Type B pancreatic cell (in vitro differentiated cells): ENCODE data around the gene ZC3H15. TPM values are rescaled to one million over a fixed set of nuclear protein-coding genes. Genes with fewer than 3 reads are reported as not detected.

Experiments used
- DNase-seq: peaks from one replicate; pipeline ENCODE4 v3.0.0; 2021; ENCODE audit warnings: mixed read lengths; ENCODE audit not compliant: unreplicated experiment; ENCODE audit errors: extremely low spot score
- H3K27ac Mint-ChIP-seq: 2 replicates; pipeline ENCODE4 v1.8.0; 2021; ENCODE audit warnings: mild to moderate bottlenecking, mixed read lengths
- H3K27me3 Mint-ChIP-seq: 2 replicates; pipeline ENCODE4 v1.8.0; 2021; ENCODE audit warnings: mixed read lengths
- H3K36me3 Mint-ChIP-seq: 2 replicates; pipeline ENCODE4 v1.8.0; 2021; ENCODE audit warnings: mixed read lengths
- H3K4me1 Mint-ChIP-seq: one replicate; pipeline ENCODE4 v1.8.0; 2021; ENCODE audit warnings: mixed read lengths; ENCODE audit not compliant: unreplicated experiment
- H3K4me3 Mint-ChIP-seq: 2 replicates; pipeline ENCODE4 v1.8.0; 2021; ENCODE audit warnings: mild to moderate bottlenecking, mixed read lengths
- H3K9me3 Mint-ChIP-seq: 2 replicates; pipeline ENCODE4 v1.8.0; 2021; ENCODE audit warnings: mixed read lengths
- total RNA-seq: library from RNA; stranded (reverse); gene quantifications from 2 replicates; pipeline ENCODE4 v1.2.1, GENCODE V29; 2021; ENCODE audit warnings: low replicate concordance
- TF ChIP-seq, protein P1 (sequence below): fragments of 200-600 bp; sonication (generic); conservative IDR thresholded peaks from 2 replicates; pipeline ENCODE4 v1.5.0; 2021; ENCODE audit warnings: antibody characterized with exemption, mild to moderate bottlenecking

The ZC3H15 gene
- total RNA-seq, 1 donor from 2014 or later, result 67.2 TPM

DNA sequence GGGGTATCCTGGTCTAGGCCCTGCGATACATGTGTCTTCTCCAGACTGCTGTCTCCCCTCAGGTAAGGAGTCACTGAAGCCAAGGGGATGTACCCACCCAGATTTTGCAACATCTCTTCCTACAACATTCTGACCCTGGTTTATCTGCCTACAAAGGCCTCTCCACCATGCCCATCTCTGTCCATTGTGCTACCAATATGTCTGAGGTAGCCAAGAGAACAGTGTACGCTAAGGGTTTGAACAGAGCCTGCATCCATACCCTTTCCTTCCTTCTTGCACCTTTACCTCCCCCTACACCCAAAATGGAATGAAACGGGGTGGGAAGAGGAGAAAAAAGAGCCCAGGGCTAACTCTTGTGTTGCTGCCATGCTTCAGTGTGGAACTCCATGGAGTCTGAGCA lies 11.9 kb downstream of the ZC3H15 start:
- H3K4me3 Mint-ChIP-seq, result no peak overlapping the region
- DNase-seq, result no peak
- H3K27ac Mint-ChIP-seq, result no peak overlapping the region
- H3K27me3 Mint-ChIP-seq, result no peaks in the 10 kb centered on the region
- peaks cover 25% of the 10 kb centered on the region for H3K36me3 Mint-ChIP-seq
- H3K9me3 Mint-ChIP-seq, result no peaks in the 10 kb centered on the region
- peaks cover 10% of the 10 kb centered on the region for H3K4me1 Mint-ChIP-seq
- TF ChIP-seq, protein P1, sequence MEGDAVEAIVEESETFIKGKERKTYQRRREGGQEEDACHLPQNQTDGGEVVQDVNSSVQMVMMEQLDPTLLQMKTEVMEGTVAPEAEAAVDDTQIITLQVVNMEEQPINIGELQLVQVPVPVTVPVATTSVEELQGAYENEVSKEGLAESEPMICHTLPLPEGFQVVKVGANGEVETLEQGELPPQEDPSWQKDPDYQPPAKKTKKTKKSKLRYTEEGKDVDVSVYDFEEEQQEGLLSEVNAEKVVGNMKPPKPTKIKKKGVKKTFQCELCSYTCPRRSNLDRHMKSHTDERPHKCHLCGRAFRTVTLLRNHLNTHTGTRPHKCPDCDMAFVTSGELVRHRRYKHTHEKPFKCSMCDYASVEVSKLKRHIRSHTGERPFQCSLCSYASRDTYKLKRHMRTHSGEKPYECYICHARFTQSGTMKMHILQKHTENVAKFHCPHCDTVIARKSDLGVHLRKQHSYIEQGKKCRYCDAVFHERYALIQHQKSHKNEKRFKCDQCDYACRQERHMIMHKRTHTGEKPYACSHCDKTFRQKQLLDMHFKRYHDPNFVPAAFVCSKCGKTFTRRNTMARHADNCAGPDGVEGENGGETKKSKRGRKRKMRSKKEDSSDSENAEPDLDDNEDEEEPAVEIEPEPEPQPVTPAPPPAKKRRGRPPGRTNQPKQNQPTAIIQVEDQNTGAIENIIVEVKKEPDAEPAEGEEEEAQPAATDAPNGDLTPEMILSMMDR, result no peak

DNA sequence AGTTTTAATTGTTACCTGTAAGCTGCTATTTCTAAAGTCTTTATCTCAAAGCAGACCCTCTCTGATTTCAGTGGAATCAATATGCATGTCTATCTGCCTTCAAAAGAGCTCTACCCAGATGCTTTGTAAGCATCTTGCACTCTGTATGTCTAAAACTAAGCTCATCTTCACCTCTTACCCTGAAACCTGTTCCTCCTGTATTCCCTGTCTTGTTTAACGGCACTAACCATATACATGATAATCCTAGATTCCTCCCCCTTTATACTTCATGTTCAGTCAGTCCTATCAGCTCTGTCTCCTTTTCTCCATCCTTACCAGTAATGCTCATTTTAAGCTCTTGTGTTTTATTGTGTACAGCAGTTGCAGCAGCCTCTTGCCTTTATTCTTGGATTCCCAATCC lies 12.8 kb downstream of the ZC3H15 start:
- H3K9me3 Mint-ChIP-seq, result no peaks in the 10 kb centered on the region
- peaks cover 27% of the 10 kb centered on the region for H3K36me3 Mint-ChIP-seq
- TF ChIP-seq, protein P1, result no peak
- no peaks in the 10 kb centered on the region for H3K27me3 Mint-ChIP-seq
- peak overlapping the region; percentile 14 for H3K27ac Mint-ChIP-seq
- H3K4me3 Mint-ChIP-seq, result peak overlapping the region; percentile 37
- no peak for DNase-seq
- peaks cover 8% of the 10 kb centered on the region for H3K4me1 Mint-ChIP-seq

- Mint-ChIP-seq H3K4me1 (peaks cover 8% of the 10 kb centered on the region), H3K9me3 (no peaks in the 10 kb centered on the region), H3K27me3 (no peaks in the 10 kb centered on the region), H3K4me3 (no peak overlapping the region), H3K27ac (peak overlapping the region; percentile 44), H3K36me3 (peaks cover 43% of the 10 kb centered on the region)
- DNase-seq, result no peak
- TF ChIP-seq, protein P1, result peak; percentile 79
Observed at GRCh38 chr2:186503827-186504606, 18.0 kb downstream of the ZC3H15 start.

GRCh38 chr2:186508263-186508662 lies 22.2 kb downstream of the ZC3H15 start:
- Mint-ChIP-seq H3K36me3 (peaks cover 35% of the 10 kb centered on the region), H3K9me3 (no peaks in the 10 kb centered on the region)

DNA sequence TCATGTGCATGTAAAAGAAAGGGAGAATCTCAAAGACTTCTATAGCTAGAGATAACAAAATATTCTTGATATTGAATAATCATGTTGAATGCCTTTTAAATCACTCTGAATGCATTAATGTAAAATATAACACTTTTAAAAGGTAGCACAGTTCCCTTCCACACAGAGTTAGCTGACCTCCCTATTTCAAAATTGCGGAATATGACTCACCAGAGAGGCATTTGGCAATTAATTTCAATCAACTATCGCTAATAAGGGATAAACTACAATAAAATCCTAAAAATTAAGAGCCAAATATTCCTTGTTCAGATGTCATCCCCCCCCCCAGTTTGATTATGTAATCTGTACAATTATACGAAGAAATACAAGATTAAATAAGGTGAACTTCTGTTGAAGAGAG lies 29.3 kb downstream of the ZC3H15 start:
- peaks cover 9% of the 10 kb centered on the region for H3K4me1 Mint-ChIP-seq
- H3K36me3 Mint-ChIP-seq, result peaks cover 26% of the 10 kb centered on the region
- TF ChIP-seq, protein P1, result no peak
- no peak overlapping the region for H3K4me3 Mint-ChIP-seq
- H3K9me3 Mint-ChIP-seq, result no peaks in the 10 kb centered on the region
- H3K27me3 Mint-ChIP-seq, result no peaks in the 10 kb centered on the region
- DNase-seq, result no peak
- no peak overlapping the region for H3K27ac Mint-ChIP-seq

More at GRCh38 chr2:186508263-186508662, 22.2 kb downstream of the ZC3H15 start:
- Mint-ChIP-seq H3K27me3 (no peaks in the 10 kb centered on the region), H3K4me3 (no peak overlapping the region), H3K4me1 (peaks cover 5% of the 10 kb centered on the region), H3K27ac (no peak overlapping the region)
- TF ChIP-seq, protein P1, result no peak
- DNase-seq, result no peak
